Gastroesophageal sphincter (tissue), 4 donors: Measurements from ENCODE around the gene CHST11. TPM values are rescaled to one million over a fixed set of nuclear protein-coding genes. Genes with fewer than 3 reads are reported as not detected.

Experiments used
- ATAC-seq: fragments of 150-250 bp; one replicate; pipeline ENCODE4 v1.9.1; 2016; ENCODE audit warnings: mild to moderate bottlenecking, moderate library complexity
- H3K27ac ChIP-seq, 4 donors: fragments of 200-600 bp; sonication (generic) in 3 of 4; 1 replicate in 3 of 4; 2 replicates in 1 of 4; pipeline ENCODE4 v1.5.1; 2016 to 2019
- H3K27me3 ChIP-seq: fragments of 200-600 bp; sonication (generic); one replicate; pipeline ENCODE4 v1.5.1; 2019
- H3K36me3 ChIP-seq, 2 donors: fragments of 200-600 bp; sonication (generic); one replicate each; pipeline ENCODE4 v1.5.1; 2019; ENCODE audit warnings: control low read depth in 1 of 2
- H3K4me1 ChIP-seq, 3 donors: fragments of 200-600 bp; sonication (generic); 1 replicate in 2 of 3; 2 replicates in 1 of 3; pipeline ENCODE4 v1.5.1; 2016 to 2019; ENCODE audit warnings: control low read depth in 2 of 3
- H3K4me3 ChIP-seq, 2 donors: fragments of 200-600 bp; sonication (generic); one replicate each; pipeline ENCODE4 v1.5.1; 2019; ENCODE audit warnings: mild to moderate bottlenecking in 1 of 2, moderate library complexity in 1 of 2
- H3K9me3 ChIP-seq, 3 donors: fragments of 200-600 bp; sonication (generic); one replicate each; pipeline ENCODE4 v1.5.1; 2017 to 2019; ENCODE audit warnings: control low read depth in 2 of 3
- CTCF ChIP-seq, 4 experiments: fragments of 200-600 bp in 2 of 4; fragments of 450-650 bp in 2 of 4; sonication (generic) in 1 of 4; IDR thresholded peaks; one replicate each; pipeline ENCODE4 v1.5.1; 2017 to 2019; ENCODE audit warnings: antibody characterized with exemption in 4 of 4, mild to moderate bottlenecking in 2 of 4, moderate library complexity in 2 of 4
- EP300 ChIP-seq: sonication (generic); formaldehyde crosslinking; IDR thresholded peaks from one replicate; pipeline ENCODE4 v1.6.1; 2017; ENCODE audit warnings: antibody characterized with exemption, mild to moderate bottlenecking
- POLR2A ChIP-seq, 2 donors: fragments of 450-650 bp; IDR thresholded peaks; one replicate each; pipeline ENCODE4 v1.6.1; 2017; ENCODE audit warnings: antibody characterized with exemption in 2 of 2, mild to moderate bottlenecking in 2 of 2, moderate library complexity in 1 of 2
- POLR2AphosphoS5 ChIP-seq: sonication (generic); formaldehyde crosslinking; IDR thresholded peaks from one replicate; pipeline ENCODE4 v1.6.1; 2017; ENCODE audit warnings: antibody characterized with exemption
- WGBS, 2 donors: methylation state at CpG; one replicate each; pipeline ENCODE4 v1.1.5; 2018; ENCODE audit warnings: low coverage in 1 of 2; 5-methylcytosine and 5-hydroxymethylcytosine counted together
- total RNA-seq, 4 donors: library from RNA; depleted of rRNA; stranded (reverse); fragments of >200 nt; gene quantifications; one replicate each; pipeline ENCODE4 v1.1.0, GENCODE V29; 2016

The CHST11 gene
- total RNA-seq, 4 donors from 2014 or later = 4.3 to 15.6 (median 11.0) TPM

GRCh38 chr12:104504146-104504545 lies 47.4 kb downstream of the CHST11 start:
- Histone ChIP-seq H3K4me1 (no peaks in the 10 kb centered on the region), H3K9me3 (no peaks in the 10 kb centered on the region), H3K36me3 (no peaks in the 10 kb centered on the region), H3K27me3 (no peaks in the 10 kb centered on the region), H3K4me3 (no peak overlapping the region), H3K27ac (no peak overlapping the region)
- ATAC-seq = no peak
- TF ChIP-seq POLR2AphosphoS5 (no peak), CTCF (IDR thresholded peaks at IDR 0.05) (no peak), POLR2A (IDR thresholded peaks at IDR 0.05) (no peak), EP300 (no peak)
- WGBS, 2 donors = 93 to 100% methylated on average over 3 of the region's 9 CpGs

- peaks cover 0 to 3% (median 2%) of the 10 kb centered on the region in 3 donors for H3K4me1 ChIP-seq
- WGBS, 2 donors = 65 to 68% methylated on average over 4 to 5 of the region's 7 CpGs
- ATAC-seq = no peak
- H3K9me3 ChIP-seq = no peaks in the 10 kb centered on the region
- H3K27ac ChIP-seq = no peak overlapping the region
- no peak overlapping the region for H3K4me3 ChIP-seq
- H3K27me3 ChIP-seq = no peaks in the 10 kb centered on the region
- no peaks in the 10 kb centered on the region for H3K36me3 ChIP-seq
- TF ChIP-seq POLR2AphosphoS5 (no peak), CTCF (IDR thresholded peaks at IDR 0.05) (no peak), EP300 (no peak), POLR2A (IDR thresholded peaks at IDR 0.05) (no peak)
These were observed 48.5 kb downstream of the CHST11 start for GRCh38 chr12:104505095-104505818.

GRCh38 chr12:104506676-104507401 lies 50.1 kb downstream of the CHST11 start:
- H3K4me1 ChIP-seq = peaks cover 0 to 5% (median 4%) of the 10 kb centered on the region in 3 donors
- no peaks in the 10 kb centered on the region for H3K27me3 ChIP-seq
- H3K9me3 ChIP-seq = no peaks in the 10 kb centered on the region
- no peak overlapping the region for H3K4me3 ChIP-seq
- WGBS, 2 donors = 38 to 50% methylated on average over 1 to 6 of the region's 14 CpGs
- no peak overlapping the region for H3K27ac ChIP-seq
- no peaks in the 10 kb centered on the region for H3K36me3 ChIP-seq
- no peak for TF ChIP-seq POLR2A (IDR thresholded peaks at IDR 0.05)
- no peak for TF ChIP-seq CTCF (IDR thresholded peaks at IDR 0.05)
- TF ChIP-seq POLR2AphosphoS5 = no peak
- TF ChIP-seq EP300 = no peak
- ATAC-seq = no peak

GRCh38 chr12:104507672-104508071 lies 50.9 kb downstream of the CHST11 start:
- no peaks in the 10 kb centered on the region for H3K36me3 ChIP-seq
- no peak overlapping the region for H3K27ac ChIP-seq
- TF ChIP-seq CTCF (IDR thresholded peaks at IDR 0.05) = no peak
- TF ChIP-seq POLR2A (IDR thresholded peaks at IDR 0.05) = no peak
- no peak for TF ChIP-seq POLR2AphosphoS5
- TF ChIP-seq EP300 = no peak
- no peak overlapping the region for H3K4me3 ChIP-seq
- H3K27me3 ChIP-seq = no peaks in the 10 kb centered on the region
- H3K4me1 ChIP-seq = peaks cover 0 to 5% (median 4%) of the 10 kb centered on the region in 3 donors
- no peak for ATAC-seq
- WGBS, 2 donors = 89 to 95% methylated on average over 3 of the region's 3 CpGs
- no peaks in the 10 kb centered on the region for H3K9me3 ChIP-seq
